H1 (cell line): ENCODE results near the gene ZNF484. TPM values are rescaled to one million over a fixed set of nuclear protein-coding genes. Genes with fewer than 3 reads are reported as not detected.
"Not testable (repeated sequence)": the region's sequence is repeated elsewhere in the genome, so short reads cannot be mapped to it uniquely, and the experiment has no call there.

Experiments used
- CTCF ChIA-PET: fragments of 300-600 bp; sonication (Branson Sonifier 250); formaldehyde crosslinking; loops from one replicate; lab custom pipeline; 2021; ENCODE audit not compliant: partially characterized antibody; lab: Charles Lee
- POLR2A ChIA-PET: fragments of 300-600 bp; sonication (Branson Sonifier 250); formaldehyde crosslinking; loops from one replicate; lab custom pipeline; 2021; ENCODE audit warnings: inconsistent platforms; ENCODE audit not compliant: partially characterized antibody; lab: Charles Lee
- DNase-seq, 2 experiments: peaks; one replicate each; pipeline versions ENCODE4 v3.0.0 to v3.0.0-alpha.2; 2010 to 2022; ENCODE audit warnings: low spot score in 2 of 2, low read depth in 1 of 2, mixed read lengths in 1 of 2
- FAIRE-seq: peaks from 2 replicates; lab custom pipeline; 2011; peaks lifted over from hg19 to GRCh38; lab: Jason Lieb, UNC
- H2AFZ ChIP-seq: 2 replicates; pipeline ENCODE4 v1.8.1; 2012; ENCODE audit warnings: low read length, inconsistent platforms
- H2AK5ac ChIP-seq: 2 replicates; pipeline ENCODE4 v1.6.1; 2013; ENCODE audit warnings: low read depth, low read length
- H2BK120ac ChIP-seq: replicated peaks from 2 replicates; pipeline ENCODE3; 2013; ENCODE audit warnings: low read depth, low read length, inconsistent platforms
- H2BK12ac ChIP-seq: 2 replicates; pipeline ENCODE4 v1.6.1; 2013; ENCODE audit warnings: low read depth, low read length
- H2BK15ac ChIP-seq: 2 replicates; pipeline ENCODE4 v1.6.1; 2013; ENCODE audit warnings: low read length
- H2BK20ac ChIP-seq: 2 replicates; pipeline ENCODE4 v1.6.1; 2013; ENCODE audit warnings: low read length
- H2BK5ac ChIP-seq: 2 replicates; pipeline ENCODE4 v1.6.1; 2013; ENCODE audit warnings: low read depth, low read length
- H3K14ac ChIP-seq: 2 replicates; pipeline ENCODE4 v1.6.1; 2013; ENCODE audit warnings: inconsistent platforms; ENCODE audit not compliant: insufficient read length
- H3K18ac ChIP-seq: 2 replicates; pipeline ENCODE4 v1.6.1; 2013; ENCODE audit warnings: low read length; ENCODE audit errors: extremely low read depth
- H3K23ac ChIP-seq: 2 replicates; pipeline ENCODE4 v1.6.1; 2013; ENCODE audit warnings: inconsistent platforms; ENCODE audit not compliant: insufficient read length
- H3K23me2 ChIP-seq: 2 replicates; pipeline ENCODE4 v1.6.1; 2013; ENCODE audit warnings: low read depth, low read length
- H3K27ac ChIP-seq: 2 replicates; pipeline ENCODE4 v1.6.1; 2011; ENCODE audit warnings: low read depth, low read length, inconsistent platforms
- H3K27me3 ChIP-seq, 4 experiments: replicated peaks in 1 of 4; 1 replicate in 1 of 4; 2 replicates in 3 of 4; pipeline versions ENCODE4 v1.6.1 to v1.8.1; 2011 to 2013; ENCODE audit warnings: low read length in 3 of 4, mild to moderate bottlenecking in 3 of 4, inconsistent platforms in 2 of 4, mixed read lengths in 2 of 4, moderate library complexity in 1 of 4; ENCODE audit not compliant: control insufficient read depth in 3 of 4, insufficient read depth in 3 of 4; ENCODE audit errors: extremely low read depth in 1 of 4
- H3K36me3 ChIP-seq, 4 experiments: 2 replicates each; pipeline versions ENCODE4 v1.6.1 to v1.8.1; 2011 to 2013; ENCODE audit warnings: mild to moderate bottlenecking in 4 of 4, low read length in 3 of 4, moderate library complexity in 2 of 4, control low read depth in 1 of 4, inconsistent platforms in 1 of 4; ENCODE audit not compliant: insufficient read depth in 4 of 4, control insufficient read depth in 2 of 4
- H3K4ac ChIP-seq: replicated peaks from 2 replicates; pipeline ENCODE3; 2013; ENCODE audit warnings: low read length, low read depth, mixed read lengths, inconsistent platforms; ENCODE audit not compliant: insufficient read length
- H3K4me1 ChIP-seq, 4 experiments: replicated peaks in 1 of 4; 1 replicate in 1 of 4; 2 replicates in 3 of 4; pipeline versions ENCODE4 v1.6.1 to v1.8.1; 2011 to 2013; ENCODE audit warnings: low read length in 3 of 4, inconsistent platforms in 2 of 4, mixed read lengths in 1 of 4; ENCODE audit not compliant: insufficient read depth in 4 of 4, control insufficient read depth in 3 of 4
- H3K4me2 ChIP-seq, 2 experiments: 2 replicates each; pipeline versions ENCODE4 v1.6.1 to v1.8.1; 2011 to 2013; ENCODE audit warnings: low read depth in 2 of 2, low read length in 2 of 2, control low read depth in 1 of 2, inconsistent platforms in 1 of 2, mild to moderate bottlenecking in 1 of 2; ENCODE audit not compliant: insufficient read depth in 1 of 2
- H3K4me3 ChIP-seq, 4 experiments: fragments of 200-600, 300-600 bp in 1 of 4; sonication (generic), shearing (Covaris generic), sonication (Bioruptor Twin) in 1 of 4; 2 replicates each; pipeline versions ENCODE4 v1.5.1 to v1.8.1; 2011 to 2016; ENCODE audit warnings: low read length in 4 of 4, low read depth in 3 of 4, control low read depth in 2 of 4, inconsistent platforms in 2 of 4, mild to moderate bottlenecking in 2 of 4, mixed read lengths in 1 of 4, moderate library complexity in 1 of 4; ENCODE audit not compliant: insufficient read depth in 2 of 4; ENCODE audit errors: extremely low read depth in 1 of 4
- H3K56ac ChIP-seq: replicated peaks from 2 replicates; pipeline ENCODE3; 2013; ENCODE audit warnings: low read depth, mild to moderate bottlenecking, mixed read lengths, low read length, inconsistent platforms; ENCODE audit not compliant: insufficient read length
- H3K79me1 ChIP-seq: 2 replicates; pipeline ENCODE4 v1.6.1; 2013; ENCODE audit warnings: low read depth, low read length, control low read depth
- H3K79me2 ChIP-seq, 2 experiments: 2 replicates each; pipeline versions ENCODE4 v1.6.1 to v1.8.1; 2012 to 2013; ENCODE audit warnings: low read length in 2 of 2, mild to moderate bottlenecking in 2 of 2, inconsistent platforms in 1 of 2; ENCODE audit not compliant: insufficient read depth in 2 of 2, control insufficient read depth in 1 of 2
- H3K9ac ChIP-seq, 4 experiments: replicated peaks in 1 of 4; 1 replicate in 1 of 4; 2 replicates in 3 of 4; pipeline versions ENCODE4 v1.6.1 to v1.8.1; 2011 to 2013; ENCODE audit warnings: low read depth in 3 of 4, low read length in 3 of 4, control low read depth in 2 of 4, mild to moderate bottlenecking in 2 of 4, moderate library complexity in 2 of 4, inconsistent platforms in 1 of 4; ENCODE audit errors: extremely low read depth in 1 of 4
- H3K9me3 ChIP-seq, 2 experiments: 2 replicates each; pipeline versions ENCODE4 v1.6.1 to v1.8.1; 2012 to 2013; ENCODE audit warnings: mild to moderate bottlenecking in 2 of 2, moderate library complexity in 2 of 2, control low read depth in 1 of 2, inconsistent platforms in 1 of 2, low read depth in 1 of 2, low read length in 1 of 2, mixed read lengths in 1 of 2; ENCODE audit not compliant: insufficient read depth in 2 of 2
- H4K20me1 ChIP-seq, 2 experiments: replicated peaks in 1 of 2; 2 replicates each; pipeline versions ENCODE3 to v1.8.1; 2011 to 2013; ENCODE audit warnings: inconsistent platforms in 2 of 2, low read length in 2 of 2, mild to moderate bottlenecking in 1 of 2; ENCODE audit not compliant: insufficient read depth in 2 of 2, control insufficient read depth in 1 of 2
- H4K5ac ChIP-seq: 2 replicates; pipeline ENCODE4 v1.6.1; 2013; ENCODE audit warnings: low read length, low read depth, mixed read lengths, inconsistent platforms; ENCODE audit not compliant: insufficient read length
- H4K8ac ChIP-seq: 2 replicates; pipeline ENCODE4 v1.8.0; 2013; ENCODE audit warnings: mild to moderate bottlenecking, moderate library complexity, low read length, inconsistent platforms; ENCODE audit not compliant: insufficient read depth; ENCODE audit errors: extremely low read depth
- H4K91ac ChIP-seq: replicated peaks from 2 replicates; pipeline ENCODE3; 2013; ENCODE audit warnings: low read length, mixed read lengths, inconsistent platforms; ENCODE audit not compliant: insufficient read length
- WGBS, 2 experiments: shearing (Covaris generic) in 1 of 2; methylation state at CpG; one replicate each; pipeline versions ENCODE4 v1.1.6 to v1.1.7; 2013 to 2015; ENCODE audit warnings: low lambda C conversion rate in 2 of 2, mixed read lengths in 2 of 2, inconsistent platforms in 1 of 2, low coverage in 1 of 2, missing lambda C conversion rate in 1 of 2; ENCODE audit not compliant: insufficient replicate concordance in 2 of 2, insufficient coverage in 1 of 2, insufficient read length in 1 of 2; ENCODE audit errors: extremely low coverage in 1 of 2, missing lambda C conversion rate in 1 of 2; 5-methylcytosine and 5-hydroxymethylcytosine counted together
- polyA plus RNA-seq, 7 experiments: library from polyadenylated mRNA; depleted of rRNA in 3 of 7; stranded (reverse) in 5 of 7; unstranded in 2 of 7; fragments of >200 nt in 5 of 7; fragments of 200-250 nt in 2 of 7; gene quantifications; 1 replicate in 5 of 7; 2 replicates in 1 of 7; 4 replicates in 1 of 7; pipeline versions ENCODE4 v1.2.1 to v1.2.3, GENCODE V29; 2011 to 2013; ENCODE audit warnings: missing spikeins in 2 of 7, mixed read lengths in 2 of 7
- total RNA-seq: library from RNA; stranded (reverse); fragmentation: NEBNext Ultra II Directional; extraction: Animal tissue kit (Norgen Biotek cat#: 25700); gene quantifications from 2 replicates; pipeline ENCODE4 v1.2.1, GENCODE V29; 2021

Gene ZNF484
- total and polyA plus RNA-seq, 2 of the 8 experiments (the other 6 are each of a cell fraction or from before 2014, with no cell fraction given), result 1.3 to 11.5 TPM

- H3K18ac ChIP-seq, H4K8ac ChIP-seq, H3K27me3 ChIP-seq, H3K27ac ChIP-seq, H3K4ac ChIP-seq, H2AFZ ChIP-seq, H2BK120ac ChIP-seq, CTCF ChIA-PET, H4K5ac ChIP-seq, H2BK12ac ChIP-seq, H4K20me1 ChIP-seq, H3K56ac ChIP-seq, H3K4me3 ChIP-seq, H2BK15ac ChIP-seq, POLR2A ChIA-PET, H2AK5ac ChIP-seq, DNase-seq, H3K23ac ChIP-seq, H3K14ac ChIP-seq, H3K36me3 ChIP-seq, H3K79me1 ChIP-seq, H3K79me2 ChIP-seq, H2BK5ac ChIP-seq, H4K91ac ChIP-seq, H3K23me2 ChIP-seq, H3K4me1 ChIP-seq, H3K9ac ChIP-seq, H2BK20ac ChIP-seq, H3K4me2 ChIP-seq, FAIRE-seq, H3K9me3 ChIP-seq: not testable (repeated sequence)
- 79% methylated on average over 4 of the region's 4 CpGs; no CpG with 5 or more reads in 1 of the 2 experiments for WGBS, 2 experiments
These were observed 14.4 kb upstream of the ZNF484 start for GRCh38 chr9:92892276-92892675.
